Measurements from ENCODE around the gene NPAT.
A peak's percentile ranks its signal among the peaks of the same experiment; 100 is the strongest.

The NPAT gene

DNA sequence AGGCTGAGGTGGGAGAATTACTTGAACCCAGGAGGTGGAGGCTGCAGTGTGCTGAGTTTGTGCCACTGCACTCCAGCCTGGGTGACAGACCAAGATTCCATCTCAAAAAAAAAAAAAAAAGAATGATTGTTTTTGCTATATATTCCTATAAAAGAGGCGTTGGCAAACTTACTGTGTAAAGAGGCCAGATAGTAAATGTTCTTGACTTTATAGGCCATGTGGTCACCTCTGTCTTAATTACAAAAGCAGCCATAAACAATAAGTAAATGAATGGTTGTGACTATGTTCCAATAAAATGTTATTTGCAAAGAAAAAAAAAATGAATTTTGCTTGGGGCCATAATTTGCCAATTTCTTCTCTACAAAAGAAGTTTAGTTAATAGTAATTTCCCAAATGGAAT is 12.8 kb upstream of the NPAT start:
- H3K27ac ChIP-seq (ENCODE audit: low read depth, low read length), result no peak overlapping the region

GRCh38 chr11:108233277-108233945 is 11.0 kb upstream of the NPAT start:
- H3K9me3 ChIP-seq (ENCODE audit: control insufficient read depth in 1 of 2, low read length in 2 of 2), result no peaks in the 10 kb centered on the region
- peaks cover 4 to 29% of the 10 kb centered on the region in 2 donors for H3K36me3 ChIP-seq (ENCODE audit: control insufficient read depth in 1 of 2, insufficient read depth in 2 of 2, low read length in 2 of 2)
- H3K27me3 ChIP-seq (ENCODE audit: control insufficient read depth in 1 of 2, insufficient read depth in 2 of 2, low read length in 2 of 2), result no peaks in the 10 kb centered on the region
- peaks cover 0 to 4% of the 10 kb centered on the region in 2 donors for H3K4me1 ChIP-seq (ENCODE audit: control insufficient read depth in 1 of 2, insufficient read depth in 2 of 2, low read length in 2 of 2)
- no peak overlapping the region for H3K4me3 ChIP-seq (ENCODE audit: low read depth in 1 of 2, low read length in 2 of 2)
- H3K27ac ChIP-seq (ENCODE audit: low read depth, low read length), result no peak overlapping the region
- H3K9ac ChIP-seq (ENCODE audit: low read depth in 1 of 2, low read length in 2 of 2), result no peak overlapping the region

More for the DNA sequence above, 12.8 kb upstream of the NPAT start:
- no peaks in the 10 kb centered on the region for H3K27me3 ChIP-seq (ENCODE audit: control insufficient read depth in 1 of 2, insufficient read depth in 2 of 2, low read length in 2 of 2)
- H3K4me1 ChIP-seq (ENCODE audit: control insufficient read depth in 1 of 2, insufficient read depth in 2 of 2, low read length in 2 of 2), result peaks cover 0 to 4% of the 10 kb centered on the region in 2 donors
- H3K9me3 ChIP-seq (ENCODE audit: control insufficient read depth in 1 of 2, low read length in 2 of 2), result no peaks in the 10 kb centered on the region
- H3K4me3 ChIP-seq (ENCODE audit: low read depth in 1 of 2, low read length in 2 of 2), result no peak overlapping the region
- H3K36me3 ChIP-seq (ENCODE audit: control insufficient read depth in 1 of 2, insufficient read depth in 2 of 2, low read length in 2 of 2), result peaks cover 2 to 22% of the 10 kb centered on the region in 2 donors
- no peak overlapping the region for H3K9ac ChIP-seq (ENCODE audit: low read depth in 1 of 2, low read length in 2 of 2)

GRCh38 chr11:108228251-108228650 is 5.8 kb upstream of the NPAT start:
- peaks cover 4 to 33% of the 10 kb centered on the region in 2 donors for H3K36me3 ChIP-seq (ENCODE audit: control insufficient read depth in 1 of 2, insufficient read depth in 2 of 2, low read length in 2 of 2)
- H3K4me3 ChIP-seq (ENCODE audit: low read depth in 1 of 2, low read length in 2 of 2), result no peak overlapping the region
- no peak overlapping the region for H3K27ac ChIP-seq (ENCODE audit: low read depth, low read length)
- H3K27me3 ChIP-seq (ENCODE audit: control insufficient read depth in 1 of 2, insufficient read depth in 2 of 2, low read length in 2 of 2), result no peaks in the 10 kb centered on the region
- peaks cover 11 to 14% of the 10 kb centered on the region in 2 donors for H3K4me1 ChIP-seq (ENCODE audit: control insufficient read depth in 1 of 2, insufficient read depth in 2 of 2, low read length in 2 of 2)
- H3K9ac ChIP-seq (ENCODE audit: low read depth in 1 of 2, low read length in 2 of 2), result no peak overlapping the region
- no peaks in the 10 kb centered on the region for H3K9me3 ChIP-seq (ENCODE audit: control insufficient read depth in 1 of 2, low read length in 2 of 2)

DNA sequence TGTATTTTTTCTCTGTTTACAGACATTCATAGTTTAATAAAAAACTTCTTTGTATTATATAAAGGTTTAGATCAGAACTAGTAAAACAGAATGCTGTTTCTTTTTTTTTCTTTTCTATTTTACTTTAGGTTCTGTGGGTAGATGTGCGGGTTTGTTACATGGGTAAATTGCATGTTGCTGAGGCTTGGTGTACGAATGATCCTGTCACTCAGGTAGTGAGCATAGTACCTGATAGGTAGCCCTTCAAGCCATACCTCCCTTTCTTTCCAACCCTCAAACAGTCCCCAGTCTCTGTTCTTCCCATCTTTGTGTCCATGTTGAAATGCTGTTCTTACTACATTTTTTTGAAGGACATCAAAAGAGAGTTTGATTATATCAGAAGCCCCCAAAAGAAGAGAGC is 3.6 kb upstream of the NPAT start:
- Histone ChIP-seq H3K36me3 (ENCODE audit: control insufficient read depth in 1 of 2, insufficient read depth in 2 of 2, low read length in 2 of 2) (peaks cover 4 to 25% of the 10 kb centered on the region in 2 donors), H3K27ac (ENCODE audit: low read depth, low read length) (no peak overlapping the region), H3K4me3 (ENCODE audit: low read depth in 1 of 2, low read length in 2 of 2) (no peak overlapping the region), H3K27me3 (ENCODE audit: control insufficient read depth in 1 of 2, insufficient read depth in 2 of 2, low read length in 2 of 2) (no peaks in the 10 kb centered on the region), H3K9me3 (ENCODE audit: control insufficient read depth in 1 of 2, low read length in 2 of 2) (no peaks in the 10 kb centered on the region), H3K4me1 (ENCODE audit: control insufficient read depth in 1 of 2, insufficient read depth in 2 of 2, low read length in 2 of 2) (peaks cover 13 to 17% of the 10 kb centered on the region in 2 donors), H3K9ac (ENCODE audit: low read depth in 1 of 2, low read length in 2 of 2) (no peak overlapping the region)

- Histone ChIP-seq H3K4me3 (ENCODE audit: low read depth in 1 of 2, low read length in 2 of 2) (peak overlapping the region; percentile 82 to 95), H3K9me3 (ENCODE audit: control insufficient read depth in 1 of 2, low read length in 2 of 2) (no peaks in the 10 kb centered on the region), H3K9ac (ENCODE audit: low read depth in 1 of 2, low read length in 2 of 2) (peak overlapping the region; percentile 2 to 68), H3K4me1 (ENCODE audit: control insufficient read depth in 1 of 2, insufficient read depth in 2 of 2, low read length in 2 of 2) (peaks cover 21 to 25% of the 10 kb centered on the region in 2 donors), H3K27ac (ENCODE audit: low read depth, low read length) (no peak overlapping the region), H3K36me3 (ENCODE audit: control insufficient read depth in 1 of 2, insufficient read depth in 2 of 2, low read length in 2 of 2) (peaks cover 4 to 17% of the 10 kb centered on the region in 2 donors), H3K27me3 (ENCODE audit: control insufficient read depth in 1 of 2, insufficient read depth in 2 of 2, low read length in 2 of 2) (no peaks in the 10 kb centered on the region)
Measured at GRCh38 chr11:108224911-108225786, 2.7 kb upstream of the NPAT start.

DNA sequence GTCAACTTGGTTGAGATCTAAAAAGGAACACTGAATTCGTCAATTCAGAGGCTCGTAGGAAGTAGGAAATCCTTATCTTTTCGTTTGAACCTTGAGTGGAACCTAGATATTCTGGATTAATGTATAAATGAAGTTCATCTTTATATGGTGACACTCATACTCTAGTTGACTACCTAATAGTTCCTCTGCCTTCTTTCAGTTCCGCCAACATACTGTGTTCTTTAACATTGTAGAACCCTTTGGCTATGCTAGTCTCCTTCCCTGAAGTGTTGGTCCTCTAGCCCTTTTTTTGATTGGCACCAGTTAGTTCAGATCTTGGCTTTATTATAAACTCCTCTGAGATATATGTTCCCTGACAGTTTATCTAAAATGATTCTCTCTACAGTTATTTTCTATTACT is 1.9 kb upstream of the NPAT start:
- H3K27me3 ChIP-seq (ENCODE audit: control insufficient read depth in 1 of 2, insufficient read depth in 2 of 2, low read length in 2 of 2), result no peaks in the 10 kb centered on the region
- H3K4me1 ChIP-seq (ENCODE audit: control insufficient read depth in 1 of 2, insufficient read depth in 2 of 2, low read length in 2 of 2), result peaks cover 21 to 30% of the 10 kb centered on the region in 2 donors
- peaks cover 4 to 9% of the 10 kb centered on the region in 2 donors for H3K36me3 ChIP-seq (ENCODE audit: control insufficient read depth in 1 of 2, insufficient read depth in 2 of 2, low read length in 2 of 2)
- H3K4me3 ChIP-seq (ENCODE audit: low read depth in 1 of 2, low read length in 2 of 2), result peak overlapping the region; percentile 82 to 95
- H3K9ac ChIP-seq (ENCODE audit: low read depth in 1 of 2, low read length in 2 of 2), result peak overlapping the region in 1 of 2 donors; percentile 68
- H3K9me3 ChIP-seq (ENCODE audit: control insufficient read depth in 1 of 2, low read length in 2 of 2), result no peaks in the 10 kb centered on the region
- peak overlapping the region; percentile 94 for H3K27ac ChIP-seq (ENCODE audit: low read depth, low read length)

DNA sequence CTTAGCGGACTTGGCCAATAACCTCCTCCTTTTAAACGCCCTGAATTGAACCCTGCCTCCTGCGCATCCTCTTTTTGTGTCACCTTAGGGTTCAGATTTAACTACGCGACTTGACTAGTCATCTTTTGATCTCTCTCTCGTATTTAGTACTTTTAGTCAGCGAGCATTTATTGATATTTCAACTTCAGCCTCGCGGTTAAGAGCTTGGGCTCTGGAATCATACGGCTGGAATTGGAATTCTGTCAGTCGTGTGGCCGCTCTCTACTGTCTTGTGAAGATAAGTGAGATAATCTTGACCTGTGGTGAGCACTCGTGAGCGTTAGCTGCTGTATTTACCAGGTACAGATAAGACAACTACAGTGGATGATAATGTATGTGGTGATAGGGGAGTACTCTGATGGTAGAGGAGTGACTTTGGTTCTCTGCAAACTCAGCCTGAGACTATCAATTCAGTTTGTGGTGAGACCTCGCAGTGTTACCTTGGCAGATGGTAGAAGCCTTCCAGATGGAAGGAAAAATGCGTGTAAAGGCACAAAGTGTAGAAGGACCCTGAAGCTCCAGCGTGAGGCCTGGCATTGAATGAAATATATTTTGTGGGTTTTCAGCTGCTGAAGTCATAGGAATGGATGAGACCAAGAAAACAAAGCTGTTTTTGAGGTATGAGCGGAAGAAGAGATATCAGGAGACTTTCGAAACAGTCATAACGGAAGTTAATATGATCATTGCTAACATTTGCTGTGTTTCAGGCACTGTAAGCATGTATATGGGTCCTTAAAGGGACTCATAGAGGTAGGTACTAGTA is 1.1 kb upstream of the NPAT start:
- Histone ChIP-seq H3K9me3 (ENCODE audit: control insufficient read depth in 1 of 2, low read length in 2 of 2) (no peaks in the 10 kb centered on the region), H3K4me3 (ENCODE audit: low read depth in 1 of 2, low read length in 2 of 2) (peak overlapping the region; percentile 82 to 95), H3K27ac (ENCODE audit: low read depth, low read length) (peak overlapping the region; percentile 94), H3K4me1 (ENCODE audit: control insufficient read depth in 1 of 2, insufficient read depth in 2 of 2, low read length in 2 of 2) (peaks cover 21 to 30% of the 10 kb centered on the region in 2 donors), H3K36me3 (ENCODE audit: control insufficient read depth in 1 of 2, insufficient read depth in 2 of 2, low read length in 2 of 2) (peaks cover 1 to 5% of the 10 kb centered on the region in 2 donors), H3K9ac (ENCODE audit: low read depth in 1 of 2, low read length in 2 of 2) (peak overlapping the region; percentile 68 to 90), H3K27me3 (ENCODE audit: control insufficient read depth in 1 of 2, insufficient read depth in 2 of 2, low read length in 2 of 2) (no peaks in the 10 kb centered on the region)

DNA sequence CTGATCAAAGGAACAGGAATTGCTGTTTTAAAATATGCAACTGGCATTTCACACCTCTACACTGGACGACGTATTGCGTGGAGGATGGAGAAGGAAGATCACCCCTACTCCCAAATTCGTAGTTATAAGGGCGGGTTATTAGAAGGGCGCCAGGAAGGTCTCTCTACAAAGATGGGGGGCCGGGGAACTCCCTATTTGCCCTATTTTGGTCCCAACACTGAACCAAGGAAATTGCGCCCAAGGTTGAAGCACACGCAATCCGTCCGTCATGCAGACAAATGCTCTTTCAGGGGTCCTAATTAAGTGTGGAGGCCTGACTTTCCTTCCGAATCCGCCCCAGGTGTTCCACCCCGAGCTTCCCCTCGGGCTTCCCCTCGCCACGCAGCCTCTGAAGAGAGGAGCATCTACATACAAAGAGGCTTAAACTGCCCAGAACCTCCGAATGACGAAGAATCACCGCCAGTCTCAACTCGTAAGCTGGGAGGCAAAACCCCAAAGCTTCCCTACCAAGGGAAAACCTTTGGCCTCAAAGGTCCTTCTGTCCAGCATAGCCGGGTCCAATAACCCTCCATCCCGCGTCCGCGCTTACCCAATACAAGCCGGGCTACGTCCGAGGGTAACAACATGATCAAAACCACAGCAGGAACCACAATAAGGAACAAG is 396 bp downstream of the NPAT start:
- Histone ChIP-seq H3K36me3 (ENCODE audit: control insufficient read depth in 1 of 2, insufficient read depth in 2 of 2, low read length in 2 of 2) (no peaks in the 10 kb centered on the region), H3K4me1 (ENCODE audit: control insufficient read depth in 1 of 2, insufficient read depth in 2 of 2, low read length in 2 of 2) (peaks cover 21 to 30% of the 10 kb centered on the region in 2 donors), H3K27ac (ENCODE audit: low read depth, low read length) (peak overlapping the region; percentile 94), H3K27me3 (ENCODE audit: control insufficient read depth in 1 of 2, insufficient read depth in 2 of 2, low read length in 2 of 2) (no peaks in the 10 kb centered on the region), H3K9me3 (ENCODE audit: control insufficient read depth in 1 of 2, low read length in 2 of 2) (no peaks in the 10 kb centered on the region), H3K9ac (ENCODE audit: low read depth in 1 of 2, low read length in 2 of 2) (peak overlapping the region; percentile 92 to 98), H3K4me3 (ENCODE audit: low read depth in 1 of 2, low read length in 2 of 2) (peak overlapping the region; percentile 91 to 99)

- Histone ChIP-seq H3K27me3 (ENCODE audit: control insufficient read depth in 1 of 2, insufficient read depth in 2 of 2, low read length in 2 of 2) (no peaks in the 10 kb centered on the region), H3K4me1 (ENCODE audit: control insufficient read depth in 1 of 2, insufficient read depth in 2 of 2, low read length in 2 of 2) (peaks cover 21 to 30% of the 10 kb centered on the region in 2 donors), H3K9me3 (ENCODE audit: control insufficient read depth in 1 of 2, low read length in 2 of 2) (no peaks in the 10 kb centered on the region), H3K9ac (ENCODE audit: low read depth in 1 of 2, low read length in 2 of 2) (peak overlapping the region; percentile 92 to 98), H3K4me3 (ENCODE audit: low read depth in 1 of 2, low read length in 2 of 2) (peak overlapping the region; percentile 91 to 99), H3K36me3 (ENCODE audit: control insufficient read depth in 1 of 2, insufficient read depth in 2 of 2, low read length in 2 of 2) (no peaks in the 10 kb centered on the region), H3K27ac (ENCODE audit: low read depth, low read length) (no peak overlapping the region)
Measured at GRCh38 chr11:108221371-108221770, 1.1 kb downstream of the NPAT start.

All from duodenal mucosa (tissue), 2 donors.